K562 (cell line): ENCODE results near the gene HEMK1. TPM values are rescaled to one million over a fixed set of nuclear protein-coding genes. Genes with fewer than 3 reads are reported as not detected.
A peak's percentile ranks its signal among the peaks of the same experiment; 100 is the strongest.

Experiments
- EZH2 ChIP-seq: IDR thresholded peaks from 2 replicates; pipeline ENCODE4 v1.6.1; 2012; ENCODE audit warnings: low read depth, mild to moderate bottlenecking, inconsistent platforms, low read length, borderline replicate concordance
- KAT7 ChIP-seq: sonication (generic); formaldehyde crosslinking; IDR thresholded peaks from 2 replicates; pipeline ENCODE4 v1.8.0; 2022; ENCODE audit warnings: missing genetic modification reagents, mild to moderate bottlenecking, borderline replicate concordance
- KLF10 ChIP-seq: fragments of 250-450 bp; sonication (Bioruptor Pico); IDR thresholded peaks from 2 replicates; pipeline ENCODE4 v1.6.1; 2021; ENCODE audit warnings: matching md5 sums
- MCM7 ChIP-seq, 2 experiments: fragments of 450-650 bp; IDR thresholded peaks; 2 replicates each; pipeline ENCODE4 v1.6.1; 2016 to 2018
- MYBL2 ChIP-seq, 2 experiments: fragments of 450-650 bp in 1 of 2; sonication (generic) in 1 of 2; formaldehyde crosslinking in 1 of 2; IDR thresholded peaks; 2 replicates each; pipeline versions ENCODE4 v1.6.1 to v1.8.1; 2017 to 2022; ENCODE audit warnings: borderline replicate concordance in 1 of 2, inconsistent platforms in 1 of 2, low read depth in 1 of 2, mild to moderate bottlenecking in 1 of 2, missing genetic modification reagents in 1 of 2, moderate library complexity in 1 of 2
- PHB ChIP-seq: fragments of 250-450 bp; sonication (Bioruptor Pico); IDR thresholded peaks from 2 replicates; pipeline ENCODE4 v1.5.0; 2021
- RNF2 ChIP-seq: sonication (generic); IDR thresholded peaks from 2 replicates; pipeline ENCODE4 v1.6.1; 2016
- ZNF324 ChIP-seq: fragments of 250-450 bp; sonication (Bioruptor Pico); IDR thresholded peaks from 2 replicates; pipeline ENCODE4 v1.4.0; 2020; ENCODE audit warnings: mild to moderate bottlenecking
- polyA plus RNA-seq, 8 experiments: library from polyadenylated mRNA; depleted of rRNA in 4 of 8; stranded (reverse) in 5 of 8; unstranded in 3 of 8; fragments of >200 nt; fragmentation: Nextera tagmentation in 2 of 8; fragmentation: Illumina TruSeq in 1 of 8; extraction: Ambion mirVana in 2 of 8; extraction: Trizol in 1 of 8; gene quantifications; 2 replicates each; pipeline versions ENCODE4 v1.2.1 to v1.2.3, GENCODE V29; 2011 to 2014; ENCODE audit warnings: inconsistent platforms in 1 of 8, missing spikeins in 1 of 8
- total RNA-seq, 7 experiments: library from RNA; depleted of rRNA in 6 of 7; stranded (reverse); fragments of >200 nt in 6 of 7; fragmentation: Illumina TruSeq in 2 of 7; extraction: Trizol in 2 of 7; gene quantifications; 2 replicates each; pipeline versions ENCODE4 v1.2.1 to v1.2.3, GENCODE V29; 2011 to 2021; ENCODE audit warnings: low replicate concordance in 1 of 7
- TF ChIP-seq, protein P1 (sequence below): IDR thresholded peaks from 2 replicates; pipeline ENCODE4 v1.6.1; 2011; ENCODE audit warnings: borderline replicate concordance, low read depth, mild to moderate bottlenecking, moderate library complexity, low read length; ENCODE audit not compliant: insufficient read depth, poor library complexity, severe bottlenecking
- TF ChIP-seq, protein P2 (sequence below), 2 experiments: fragments of 450-650 bp in 1 of 2; sonication (generic) in 1 of 2; formaldehyde crosslinking; conservative IDR thresholded peaks; 2 replicates each; pipeline versions ENCODE4 v1.4.0 to v1.8.1; 2020 to 2022; ENCODE audit warnings: mild to moderate bottlenecking in 1 of 2, missing genetic modification reagents in 1 of 2
- TF ChIP-seq, protein P3 (sequence below), 2 experiments: fragments of 450-650 bp; IDR thresholded peaks; 2 replicates each; pipeline ENCODE4 v1.6.1; 2016
- TF ChIP-seq, protein P4 (sequence below): fragments of 450-650 bp; IDR thresholded peaks from 2 replicates; pipeline ENCODE4 v1.6.1; 2017; ENCODE audit warnings: antibody characterized with exemption, mild to moderate bottlenecking

The HEMK1 gene
- total and polyA plus RNA-seq, 9 of the 15 experiments (the other 6 are each of a cell fraction or from before 2014, with no cell fraction given), result 2.0 to 16.8 (median 11.4) TPM

- TF ChIP-seq ZNF324 (CRISPR knock-in tag), result peak; percentile 16; the same call in 1 of the 2 replicates
- TF ChIP-seq, protein P1, sequence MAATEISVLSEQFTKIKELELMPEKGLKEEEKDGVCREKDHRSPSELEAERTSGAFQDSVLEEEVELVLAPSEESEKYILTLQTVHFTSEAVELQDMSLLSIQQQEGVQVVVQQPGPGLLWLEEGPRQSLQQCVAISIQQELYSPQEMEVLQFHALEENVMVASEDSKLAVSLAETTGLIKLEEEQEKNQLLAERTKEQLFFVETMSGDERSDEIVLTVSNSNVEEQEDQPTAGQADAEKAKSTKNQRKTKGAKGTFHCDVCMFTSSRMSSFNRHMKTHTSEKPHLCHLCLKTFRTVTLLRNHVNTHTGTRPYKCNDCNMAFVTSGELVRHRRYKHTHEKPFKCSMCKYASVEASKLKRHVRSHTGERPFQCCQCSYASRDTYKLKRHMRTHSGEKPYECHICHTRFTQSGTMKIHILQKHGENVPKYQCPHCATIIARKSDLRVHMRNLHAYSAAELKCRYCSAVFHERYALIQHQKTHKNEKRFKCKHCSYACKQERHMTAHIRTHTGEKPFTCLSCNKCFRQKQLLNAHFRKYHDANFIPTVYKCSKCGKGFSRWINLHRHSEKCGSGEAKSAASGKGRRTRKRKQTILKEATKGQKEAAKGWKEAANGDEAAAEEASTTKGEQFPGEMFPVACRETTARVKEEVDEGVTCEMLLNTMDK, result no peak
- no peak for TF ChIP-seq RNF2
- TF ChIP-seq PHB (CRISPR knock-in tag), result 0 out of 2 replicates have a peak, but pooled peaks have one; percentile 33
- TF ChIP-seq KAT7 (CRISPR knock-in tag), result peak; percentile 48; the same call in 1 of the 2 replicates
- peak; percentile 70; the same call in 1 of the 2 replicates for TF ChIP-seq KLF10 (CRISPR knock-in tag)
- TF ChIP-seq, protein P2, sequence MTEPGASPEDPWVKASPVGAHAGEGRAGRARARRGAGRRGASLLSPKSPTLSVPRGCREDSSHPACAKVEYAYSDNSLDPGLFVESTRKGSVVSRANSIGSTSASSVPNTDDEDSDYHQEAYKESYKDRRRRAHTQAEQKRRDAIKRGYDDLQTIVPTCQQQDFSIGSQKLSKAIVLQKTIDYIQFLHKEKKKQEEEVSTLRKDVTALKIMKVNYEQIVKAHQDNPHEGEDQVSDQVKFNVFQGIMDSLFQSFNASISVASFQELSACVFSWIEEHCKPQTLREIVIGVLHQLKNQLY (CRISPR knock-in tag; conservative IDR thresholded peaks at IDR 0.05), result 0 out of 4 replicates have a peak, but pooled peaks of 1 of the 2 experiments have one; percentile 16
- no peak for TF ChIP-seq EZH2
- no peak for TF ChIP-seq MYBL2 (IDR thresholded peaks at IDR 0.05; ENCODE audit: low read depth)
- no peak for TF ChIP-seq MYBL2 (CRISPR knock-in tag; IDR thresholded peaks at IDR 0.05; ENCODE audit: borderline replicate concordance)
- no peak for TF ChIP-seq MCM7 (IDR thresholded peaks at IDR 0.05)
- TF ChIP-seq, protein P3, sequence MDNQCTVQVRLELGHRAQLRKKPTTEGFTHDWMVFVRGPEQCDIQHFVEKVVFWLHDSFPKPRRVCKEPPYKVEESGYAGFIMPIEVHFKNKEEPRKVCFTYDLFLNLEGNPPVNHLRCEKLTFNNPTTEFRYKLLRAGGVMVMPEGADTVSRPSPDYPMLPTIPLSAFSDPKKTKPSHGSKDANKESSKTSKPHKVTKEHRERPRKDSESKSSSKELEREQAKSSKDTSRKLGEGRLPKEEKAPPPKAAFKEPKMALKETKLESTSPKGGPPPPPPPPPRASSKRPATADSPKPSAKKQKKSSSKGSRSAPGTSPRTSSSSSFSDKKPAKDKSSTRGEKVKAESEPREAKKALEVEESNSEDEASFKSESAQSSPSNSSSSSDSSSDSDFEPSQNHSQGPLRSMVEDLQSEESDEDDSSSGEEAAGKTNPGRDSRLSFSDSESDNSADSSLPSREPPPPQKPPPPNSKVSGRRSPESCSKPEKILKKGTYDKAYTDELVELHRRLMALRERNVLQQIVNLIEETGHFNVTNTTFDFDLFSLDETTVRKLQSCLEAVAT (IDR thresholded peaks at IDR 0.05), result peak in 1 of 2 experiments; percentile 78; a peak in 1 of 4 replicates
- TF ChIP-seq, protein P4, sequence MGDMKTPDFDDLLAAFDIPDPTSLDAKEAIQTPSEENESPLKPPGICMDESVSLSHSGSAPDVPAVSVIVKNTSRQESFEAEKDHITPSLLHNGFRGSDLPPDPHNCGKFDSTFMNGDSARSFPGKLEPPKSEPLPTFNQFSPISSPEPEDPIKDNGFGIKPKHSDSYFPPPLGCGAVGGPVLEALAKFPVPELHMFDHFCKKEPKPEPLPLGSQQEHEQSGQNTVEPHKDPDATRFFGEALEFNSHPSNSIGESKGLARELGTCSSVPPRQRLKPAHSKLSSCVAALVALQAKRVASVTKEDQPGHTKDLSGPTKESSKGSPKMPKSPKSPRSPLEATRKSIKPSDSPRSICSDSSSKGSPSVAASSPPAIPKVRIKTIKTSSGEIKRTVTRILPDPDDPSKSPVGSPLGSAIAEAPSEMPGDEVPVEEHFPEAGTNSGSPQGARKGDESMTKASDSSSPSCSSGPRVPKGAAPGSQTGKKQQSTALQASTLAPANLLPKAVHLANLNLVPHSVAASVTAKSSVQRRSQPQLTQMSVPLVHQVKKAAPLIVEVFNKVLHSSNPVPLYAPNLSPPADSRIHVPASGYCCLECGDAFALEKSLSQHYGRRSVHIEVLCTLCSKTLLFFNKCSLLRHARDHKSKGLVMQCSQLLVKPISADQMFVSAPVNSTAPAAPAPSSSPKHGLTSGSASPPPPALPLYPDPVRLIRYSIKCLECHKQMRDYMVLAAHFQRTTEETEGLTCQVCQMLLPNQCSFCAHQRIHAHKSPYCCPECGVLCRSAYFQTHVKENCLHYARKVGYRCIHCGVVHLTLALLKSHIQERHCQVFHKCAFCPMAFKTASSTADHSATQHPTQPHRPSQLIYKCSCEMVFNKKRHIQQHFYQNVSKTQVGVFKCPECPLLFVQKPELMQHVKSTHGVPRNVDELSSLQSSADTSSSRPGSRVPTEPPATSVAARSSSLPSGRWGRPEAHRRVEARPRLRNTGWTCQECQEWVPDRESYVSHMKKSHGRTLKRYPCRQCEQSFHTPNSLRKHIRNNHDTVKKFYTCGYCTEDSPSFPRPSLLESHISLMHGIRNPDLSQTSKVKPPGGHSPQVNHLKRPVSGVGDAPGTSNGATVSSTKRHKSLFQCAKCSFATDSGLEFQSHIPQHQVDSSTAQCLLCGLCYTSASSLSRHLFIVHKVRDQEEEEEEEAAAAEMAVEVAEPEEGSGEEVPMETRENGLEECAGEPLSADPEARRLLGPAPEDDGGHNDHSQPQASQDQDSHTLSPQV, result no peak; the same call in none of the 2 replicates
Observed at GRCh38 chr3:50604628-50605588, 35.6 kb downstream of the HEMK1 start (continued).
